ENCODE measurements around the gene ILK. TPM values are rescaled to one million over a fixed set of nuclear protein-coding genes. Genes with fewer than 3 reads are reported as not detected.

Gene ILK
- 192 TPM for total RNA-seq
- long read RNA-seq, transcript ILK-203 (13 exons, 1,692 nt) = major isoform, 361 of 531 reads
- long read RNA-seq, transcript ILK-201 (13 exons, 1,802 nt) = minor isoform, 100 of 531 reads
- long read RNA-seq, transcript ILK-202 (12 exons, 2,074 nt) = minor isoform, 19 of 531 reads
- long read RNA-seq, partial matches to known transcripts = 8 of 531 reads
- long read RNA-seq, other reads (novel, unspliced or antisense) = 43 of 531 reads

- H3K36me3 ChIP-seq = peaks cover 40% of the 10 kb centered on the region
- no peaks in the 10 kb centered on the region for H3K9me3 ChIP-seq (replicated peaks)
- peak within 1 kb of the TSS; percentile 98 for H3K27ac ChIP-seq (replicated peaks)
- no peaks in the 10 kb centered on the region for H3K27me3 ChIP-seq (ENCODE audit: low read depth)
- DNase-seq = peak; percentile 93
- peak; percentile 51 for TF ChIP-seq CTCF (IDR thresholded peaks at IDR 0.05; ENCODE audit: borderline replicate concordance)
- intact Hi-C loops (cut with micrococcal nuclease) = no loop called here
- peak within 1 kb of the TSS; percentile 90 for H3K4me3 ChIP-seq
- peaks cover 98% of the 10 kb centered on the region for H3K4me1 ChIP-seq
Observed at GRCh38 chr11:6603287-6604080, at the start of gene ILK, which contains the start of gene RRP8. ILK (plus strand) TSS chr11:6603774; CDS start chr11:6604272, 498 bp downstream. RRP8 (minus strand) TSS chr11:6603616; CDS start chr11:6603502, 114 bp downstream.

GRCh38 chr11:6554828-6555706, 48.5 kb upstream of the ILK start:
- Histone ChIP-seq H3K36me3 (no peaks in the 10 kb centered on the region), H3K9me3 (replicated peaks) (no peaks in the 10 kb centered on the region), H3K4me3 (no peak overlapping the region), H3K27ac (replicated peaks) (no peak overlapping the region), H3K27me3 (ENCODE audit: low read depth) (no peaks in the 10 kb centered on the region), H3K4me1 (peaks cover 24% of the 10 kb centered on the region)
- no peak for TF ChIP-seq CTCF (IDR thresholded peaks at IDR 0.05; ENCODE audit: borderline replicate concordance)
- DNase-seq = no peak
- intact Hi-C loops (cut with micrococcal nuclease) = no loop called here

GRCh38 chr11:6556139-6556949, 47.2 kb upstream of the ILK start:
- Histone ChIP-seq H3K27ac (replicated peaks) (no peak overlapping the region), H3K9me3 (replicated peaks) (no peaks in the 10 kb centered on the region), H3K27me3 (ENCODE audit: low read depth) (no peaks in the 10 kb centered on the region), H3K4me3 (no peak overlapping the region), H3K36me3 (no peaks in the 10 kb centered on the region), H3K4me1 (peaks cover 24% of the 10 kb centered on the region)
- intact Hi-C loops (cut with micrococcal nuclease) = no loop called here
- TF ChIP-seq CTCF (IDR thresholded peaks at IDR 0.05; ENCODE audit: borderline replicate concordance) = no peak
- no peak for DNase-seq

- H3K36me3 ChIP-seq = no peaks in the 10 kb centered on the region
- no peaks in the 10 kb centered on the region for H3K27me3 ChIP-seq (ENCODE audit: low read depth)
- H3K27ac ChIP-seq (replicated peaks) = no peak overlapping the region
- TF ChIP-seq CTCF (IDR thresholded peaks at IDR 0.05; ENCODE audit: borderline replicate concordance) = no peak
- H3K4me1 ChIP-seq = peaks cover 24% of the 10 kb centered on the region
- no peaks in the 10 kb centered on the region for H3K9me3 ChIP-seq (replicated peaks)
- no peak overlapping the region for H3K4me3 ChIP-seq
- intact Hi-C loops (cut with micrococcal nuclease) = no loop called here
- no peak for DNase-seq
Observed at GRCh38 chr11:6557063-6557462, 46.5 kb upstream of the ILK start.
